ENCODE measurements around the gene ARG2. TPM values are rescaled to one million over a fixed set of nuclear protein-coding genes. Genes with fewer than 3 reads are reported as not detected.

Gene ARG2
- total RNA-seq, 4 donors from 2014 or later, result 3.5 to 9.6 (median 5.4) TPM

- no peak overlapping the region for H3K27ac ChIP-seq
- no peaks in the 10 kb centered on the region for H3K9me3 ChIP-seq
- H3K36me3 ChIP-seq, result no peaks in the 10 kb centered on the region
- TF ChIP-seq EP300 (IDR thresholded peaks at IDR 0.05) (no peak), POLR2AphosphoS5 (IDR thresholded peaks at IDR 0.05) (no peak), POLR2A (IDR thresholded peaks at IDR 0.05) (no peak), CTCF (IDR thresholded peaks at IDR 0.05) (no peak)
- no peaks in the 10 kb centered on the region for H3K4me1 ChIP-seq
- WGBS, result 80% methylated on average over 5 of the region's 5 CpGs
- no peak for DNase-seq (ENCODE audit: low spot score in 2 of 2)
- no peak overlapping the region for H3K4me3 ChIP-seq
- H3K27me3 ChIP-seq, result no peaks in the 10 kb centered on the region
Measured at GRCh38 chr14:67630938-67631337, 11.2 kb downstream of the ARG2 start.

- WGBS, result 81% methylated on average over 5 of the region's 5 CpGs
- Histone ChIP-seq H3K4me3 (no peak overlapping the region), H3K4me1 (no peaks in the 10 kb centered on the region), H3K9me3 (no peaks in the 10 kb centered on the region), H3K27me3 (no peaks in the 10 kb centered on the region), H3K36me3 (no peaks in the 10 kb centered on the region), H3K27ac (no peak overlapping the region)
- DNase-seq (ENCODE audit: low spot score in 2 of 2), result no peak
- TF ChIP-seq EP300 (IDR thresholded peaks at IDR 0.05), result no peak
- TF ChIP-seq POLR2A (IDR thresholded peaks at IDR 0.05), result no peak
- no peak for TF ChIP-seq POLR2AphosphoS5 (IDR thresholded peaks at IDR 0.05)
- TF ChIP-seq CTCF (IDR thresholded peaks at IDR 0.05), result no peak
Measured at GRCh38 chr14:67633451-67634147, 13.9 kb downstream of the ARG2 start.

- Histone ChIP-seq H3K27me3 (no peaks in the 10 kb centered on the region), H3K4me3 (no peak overlapping the region), H3K36me3 (no peaks in the 10 kb centered on the region), H3K4me1 (no peaks in the 10 kb centered on the region), H3K27ac (no peak overlapping the region), H3K9me3 (no peaks in the 10 kb centered on the region)
- WGBS, result 68% methylated on average over 3 of the region's 3 CpGs
- DNase-seq (ENCODE audit: low spot score in 2 of 2), result no peak
- TF ChIP-seq CTCF (IDR thresholded peaks at IDR 0.05) (no peak), POLR2AphosphoS5 (IDR thresholded peaks at IDR 0.05) (no peak), EP300 (IDR thresholded peaks at IDR 0.05) (no peak), POLR2A (IDR thresholded peaks at IDR 0.05) (no peak)
Measured at GRCh38 chr14:67636361-67636919, 16.7 kb downstream of the ARG2 start.

GRCh38 chr14:67638642-67639041 is 18.9 kb downstream of the ARG2 start:
- TF ChIP-seq EP300 (IDR thresholded peaks at IDR 0.05) (no peak), CTCF (IDR thresholded peaks at IDR 0.05) (no peak), POLR2A (IDR thresholded peaks at IDR 0.05) (no peak), POLR2AphosphoS5 (IDR thresholded peaks at IDR 0.05) (no peak)
- H3K27me3 ChIP-seq, result no peaks in the 10 kb centered on the region
- no peaks in the 10 kb centered on the region for H3K9me3 ChIP-seq
- H3K36me3 ChIP-seq, result no peaks in the 10 kb centered on the region
- no peak for DNase-seq (ENCODE audit: low spot score in 2 of 2)
- H3K4me1 ChIP-seq, result no peaks in the 10 kb centered on the region
- WGBS, result 94% methylated on average over 3 of the region's 3 CpGs
- H3K27ac ChIP-seq, result no peak overlapping the region
- H3K4me3 ChIP-seq, result no peak overlapping the region

- Histone ChIP-seq H3K27me3 (no peaks in the 10 kb centered on the region), H3K36me3 (peaks cover 7% of the 10 kb centered on the region), H3K27ac (no peak overlapping the region), H3K4me3 (no peak overlapping the region), H3K9me3 (no peaks in the 10 kb centered on the region), H3K4me1 (no peaks in the 10 kb centered on the region)
- DNase-seq (ENCODE audit: low spot score in 2 of 2), result no peak
- TF ChIP-seq EP300 (IDR thresholded peaks at IDR 0.05) (no peak), CTCF (IDR thresholded peaks at IDR 0.05) (no peak), POLR2AphosphoS5 (IDR thresholded peaks at IDR 0.05) (no peak), POLR2A (IDR thresholded peaks at IDR 0.05) (no peak)
- WGBS, result 89% methylated on average over 1 of the region's 1 CpG
Measured at GRCh38 chr14:67641480-67641879, 21.8 kb downstream of the ARG2 start.

All from suprapubic skin (tissue), 4 donors.